ENCODE data around the gene C3orf70.
"Not testable (repeated sequence)": the region's sequence is repeated elsewhere in the genome, so short reads cannot be mapped to it uniquely, and the experiment has no call there.

Gene C3orf70

GRCh38 chr3:185151101-185151963 is 1.5 kb downstream of the C3orf70 start:
- no peak for DNase-seq (ENCODE audit: low read depth)

- DNase-seq (ENCODE audit: low read depth), result no peak
These were observed 2.3 kb downstream of the C3orf70 start for GRCh38 chr3:185150561-185150960.

GRCh38 chr3:185149591-185149990 is 3.3 kb downstream of the C3orf70 start:
- no peak for DNase-seq (ENCODE audit: low read depth)

- DNase-seq (ENCODE audit: low read depth), result no peak
These were observed 7.3 kb downstream of the C3orf70 start for GRCh38 chr3:185145511-185145910.

- DNase-seq (ENCODE audit: low read depth), result no peak
These were observed 8.1 kb downstream of the C3orf70 start for GRCh38 chr3:185144784-185145183.

- no peak for DNase-seq (ENCODE audit: low read depth)
These were observed 15.0 kb downstream of the C3orf70 start for GRCh38 chr3:185137821-185138220.

- no peak for DNase-seq (ENCODE audit: low read depth)
These were observed 18.4 kb downstream of the C3orf70 start for GRCh38 chr3:185134509-185134908.

GRCh38 chr3:185131602-185132256 is 21.1 kb downstream of the C3orf70 start:
- DNase-seq (ENCODE audit: low read depth), result no peak

GRCh38 chr3:185129083-185129482 is 23.8 kb downstream of the C3orf70 start:
- DNase-seq (ENCODE audit: low read depth), result no peak

GRCh38 chr3:185126201-185126600 is 26.7 kb downstream of the C3orf70 start:
- DNase-seq (ENCODE audit: low read depth), result no peak

- DNase-seq (ENCODE audit: low read depth), result no peak
These were observed 32.7 kb downstream of the C3orf70 start for GRCh38 chr3:185120126-185120525.

- DNase-seq (ENCODE audit: low read depth), result no peak
These were observed 37.5 kb downstream of the C3orf70 start for GRCh38 chr3:185115371-185115770.

GRCh38 chr3:185114756-185115155 is 38.1 kb downstream of the C3orf70 start:
- DNase-seq (ENCODE audit: low read depth), result no peak

- DNase-seq (ENCODE audit: low read depth), result no peak
These were observed 40.7 kb downstream of the C3orf70 start for GRCh38 chr3:185112186-185112585.

- not testable (repeated sequence) for DNase-seq (ENCODE audit: low read depth)
These were observed 43.8 kb downstream of the C3orf70 start for GRCh38 chr3:185109012-185109411.

- not testable (repeated sequence) for DNase-seq (ENCODE audit: low read depth)
These were observed 46.5 kb downstream of the C3orf70 start for GRCh38 chr3:185106256-185106890.

GRCh38 chr3:185103359-185104127 is 49.3 kb downstream of the C3orf70 start:
- no peak for DNase-seq (ENCODE audit: low read depth)

- no peak for DNase-seq (ENCODE audit: low read depth)
These were observed 58.2 kb downstream of the C3orf70 start for GRCh38 chr3:185094697-185095096.

GRCh38 chr3:185093116-185093515 is 59.7 kb downstream of the C3orf70 start:
- DNase-seq (ENCODE audit: low read depth), result no peak

GRCh38 chr3:185090811-185091210 is 62.0 kb downstream of the C3orf70 start:
- DNase-seq (ENCODE audit: low read depth), result no peak

GRCh38 chr3:185089751-185090150 is 63.1 kb downstream of the C3orf70 start:
- no peak for DNase-seq (ENCODE audit: low read depth)

- DNase-seq (ENCODE audit: low read depth), result no peak
These were observed 63.5 kb downstream of the C3orf70 start for GRCh38 chr3:185089343-185089742.
